Measurements from ENCODE around the gene UFC1. TPM values are rescaled to one million over a fixed set of nuclear protein-coding genes. Genes with fewer than 3 reads are reported as not detected.

Gene UFC1
- total and polyA plus RNA-seq, 12 donors, result 43.0 to 142 (median 74.9) TPM

DNA sequence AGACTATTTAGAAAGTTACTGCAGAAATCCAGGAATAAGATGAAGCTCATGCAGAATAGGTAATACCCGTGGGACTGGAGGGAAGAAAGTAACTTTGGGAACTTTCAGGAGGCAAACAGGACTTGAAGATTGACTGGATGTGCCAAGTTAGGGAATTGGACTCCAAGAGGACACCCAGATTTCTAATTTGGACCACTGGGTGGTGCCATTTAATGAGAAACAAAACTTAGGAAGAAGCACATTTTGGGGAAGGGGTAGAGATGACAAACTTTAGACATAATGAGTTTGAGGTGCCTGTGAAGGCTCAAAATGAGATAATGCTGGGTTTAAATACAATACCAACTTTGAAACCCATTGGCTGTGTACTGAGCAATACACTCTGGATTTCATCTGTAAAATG, 26.9 kb downstream of the UFC1 start:
- TF ChIP-seq, protein P1, sequence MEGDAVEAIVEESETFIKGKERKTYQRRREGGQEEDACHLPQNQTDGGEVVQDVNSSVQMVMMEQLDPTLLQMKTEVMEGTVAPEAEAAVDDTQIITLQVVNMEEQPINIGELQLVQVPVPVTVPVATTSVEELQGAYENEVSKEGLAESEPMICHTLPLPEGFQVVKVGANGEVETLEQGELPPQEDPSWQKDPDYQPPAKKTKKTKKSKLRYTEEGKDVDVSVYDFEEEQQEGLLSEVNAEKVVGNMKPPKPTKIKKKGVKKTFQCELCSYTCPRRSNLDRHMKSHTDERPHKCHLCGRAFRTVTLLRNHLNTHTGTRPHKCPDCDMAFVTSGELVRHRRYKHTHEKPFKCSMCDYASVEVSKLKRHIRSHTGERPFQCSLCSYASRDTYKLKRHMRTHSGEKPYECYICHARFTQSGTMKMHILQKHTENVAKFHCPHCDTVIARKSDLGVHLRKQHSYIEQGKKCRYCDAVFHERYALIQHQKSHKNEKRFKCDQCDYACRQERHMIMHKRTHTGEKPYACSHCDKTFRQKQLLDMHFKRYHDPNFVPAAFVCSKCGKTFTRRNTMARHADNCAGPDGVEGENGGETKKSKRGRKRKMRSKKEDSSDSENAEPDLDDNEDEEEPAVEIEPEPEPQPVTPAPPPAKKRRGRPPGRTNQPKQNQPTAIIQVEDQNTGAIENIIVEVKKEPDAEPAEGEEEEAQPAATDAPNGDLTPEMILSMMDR (IDR thresholded peaks at IDR 0.05), result peak in 4 of 9 donors; percentile 39 to 51 (median 44)
- H3K4me1 ChIP-seq, result peaks cover 5 to 70% (median 25%) of the 10 kb centered on the region in 9 donors
- DNase-seq (no peak), ATAC-seq (no peak)
- H3K9me3 ChIP-seq, result no peaks in the 10 kb centered on the region
- peaks cover 0 to 7% (median 0%) of the 10 kb centered on the region in 9 donors for H3K36me3 ChIP-seq
- H3K27ac ChIP-seq, result peak overlapping the region in 1 of 10 donors; percentile 45
- H3K27me3 ChIP-seq, result no peaks in the 10 kb centered on the region
- WGBS, 2 donors, result 51 to 62% methylated on average over 1 of the region's 1 CpG
- H3K4me3 ChIP-seq, result no peak overlapping the region
- intact Hi-C loops (cut with DNase I), result no loop called here

DNA sequence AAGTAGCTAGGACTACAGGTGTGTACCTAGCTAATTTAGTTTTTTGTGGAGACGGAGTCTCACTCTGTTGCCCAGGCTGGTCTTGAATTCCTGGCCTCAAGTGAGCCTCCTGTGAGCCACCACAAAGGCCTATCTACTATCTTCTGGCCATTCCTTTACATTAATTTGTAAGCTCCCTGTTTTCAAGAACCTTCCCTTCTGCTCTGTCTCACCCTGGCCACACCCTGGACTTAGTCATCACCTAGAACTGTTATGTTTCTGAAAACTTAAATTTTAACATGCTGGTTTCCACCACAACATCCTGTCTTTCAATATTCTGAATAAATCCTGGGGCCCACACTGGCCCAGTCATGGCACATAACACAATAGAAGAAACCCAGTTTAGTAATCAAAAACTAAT, 28.4 kb downstream of the UFC1 start:
- no peak overlapping the region for H3K4me3 ChIP-seq
- H3K36me3 ChIP-seq, result no peaks in the 10 kb centered on the region
- H3K27ac ChIP-seq, result peak overlapping the region in 2 of 10 donors; percentile 37 to 87
- no peak for DNase-seq
- no peaks in the 10 kb centered on the region for H3K9me3 ChIP-seq
- TF ChIP-seq, protein P1 (IDR thresholded peaks at IDR 0.05), result no peak
- intact Hi-C loops (cut with DNase I), result no loop called here
- H3K4me1 ChIP-seq, result peaks cover 8 to 73% (median 28%) of the 10 kb centered on the region in 9 donors
- ATAC-seq, result no peak
- no peaks in the 10 kb centered on the region for H3K27me3 ChIP-seq
- WGBS, 2 donors, result 92 to 100% methylated on average over 1 of the region's 1 CpG

DNA sequence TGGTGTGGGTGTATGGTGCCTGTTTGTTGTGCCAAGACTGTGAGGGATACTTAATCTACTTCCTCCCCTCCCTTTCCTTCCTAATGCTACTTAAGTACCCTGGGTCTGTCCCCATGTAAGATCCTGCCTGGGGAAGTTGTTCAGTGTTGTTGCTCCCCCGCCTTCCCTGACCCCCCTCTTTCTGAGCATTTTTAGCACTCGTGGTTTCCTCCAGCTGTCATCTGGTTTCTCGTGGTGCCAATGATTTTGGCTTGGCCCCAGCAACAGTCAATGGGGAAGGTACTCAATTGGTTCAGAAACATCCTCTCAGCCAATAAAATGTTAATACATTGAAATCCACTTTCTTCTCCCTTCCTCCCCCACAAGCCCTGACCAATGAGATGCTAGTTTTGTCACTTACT, 31.5 kb downstream of the UFC1 start:
- DNase-seq (peak; percentile 62 to 91), ATAC-seq (peak; percentile 69 to 93 (median 90))
- 0 to 1% methylated on average over 3 of the region's 3 CpGs for WGBS, 2 donors
- peak overlapping the region in 9 of 10 donors; percentile 61 to 88 (median 75) for H3K27ac ChIP-seq
- intact Hi-C loops (cut with DNase I), result no loop called here
- peaks cover 0 to 13% (median 0%) of the 10 kb centered on the region in 9 donors for H3K36me3 ChIP-seq
- H3K27me3 ChIP-seq, result no peaks in the 10 kb centered on the region
- TF ChIP-seq, protein P1 (IDR thresholded peaks at IDR 0.05), result no peak
- no peaks in the 10 kb centered on the region for H3K9me3 ChIP-seq
- peaks cover 8 to 94% (median 28%) of the 10 kb centered on the region in 9 donors for H3K4me1 ChIP-seq
- H3K4me3 ChIP-seq, result no peak overlapping the region

DNA sequence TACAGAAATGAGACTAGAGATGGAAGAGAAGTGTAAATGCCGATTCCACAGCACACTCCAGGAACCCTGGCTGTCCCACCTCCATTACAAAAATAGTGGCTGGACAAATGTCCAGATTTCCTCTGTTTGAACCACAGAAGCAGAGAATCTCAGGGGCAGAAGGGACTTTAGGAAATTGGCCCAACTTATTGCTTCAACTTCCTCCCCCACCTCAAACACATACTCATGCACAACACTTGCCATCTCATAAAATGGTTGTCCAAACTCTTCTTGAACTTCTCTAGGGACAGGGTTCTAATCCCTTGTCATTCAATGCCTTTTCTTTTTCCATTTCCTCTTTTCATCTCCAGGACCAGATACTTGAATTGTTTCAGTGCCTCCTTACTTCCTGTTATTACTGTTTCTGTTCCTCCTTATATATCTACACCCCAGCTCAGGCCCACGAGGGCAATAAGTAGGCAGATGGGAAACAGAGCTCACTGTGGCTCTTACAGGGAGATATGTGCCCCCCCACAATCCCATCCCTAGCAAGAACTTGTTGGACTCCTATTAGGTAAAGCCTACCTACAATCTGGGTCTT, 32.0 kb downstream of the UFC1 start:
- Histone ChIP-seq H3K36me3 (peaks cover 0 to 18% (median 0%) of the 10 kb centered on the region in 9 donors), H3K4me3 (no peak overlapping the region), H3K27me3 (no peaks in the 10 kb centered on the region), H3K27ac (peak overlapping the region; percentile 39 to 88 (median 74)), H3K4me1 (peaks cover 8 to 89% (median 28%) of the 10 kb centered on the region in 9 donors), H3K9me3 (no peaks in the 10 kb centered on the region)
- intact Hi-C loops (cut with DNase I), result no loop called here
- ATAC-seq (peak in 7 of 8 donors; percentile 10 to 44 (median 17)), DNase-seq (no peak)
- TF ChIP-seq, protein P1 (IDR thresholded peaks at IDR 0.05), result no peak
- WGBS, 2 donors, result 18 to 42% methylated on average over 2 of the region's 2 CpGs
